Naive thymus-derived CD4-positive, alpha-beta T cell (primary cell): ENCODE results near the gene SHISA3. TPM values are rescaled to one million over a fixed set of nuclear protein-coding genes. Genes with fewer than 3 reads are reported as not detected.

Source experiments
- ATAC-seq: fragments of 150-1000 bp; cut with Tn5 transposase; 2 replicates; pipeline ENCODE4 v1.10.0; 2021; ENCODE audit warnings: mild to moderate bottlenecking, moderate library complexity
- CTCF ChIA-PET: fragments of 350-600 bp; sonication (Branson Sonifier 250); formaldehyde crosslinking; loops from one replicate; lab custom pipeline; 2021; ENCODE audit warnings: antibody characterized with exemption; lab: Charles Lee
- POLR2A ChIA-PET: fragments of 350-600 bp; sonication (Branson Sonifier 250); formaldehyde crosslinking; loops from one replicate; lab custom pipeline; 2021; ENCODE audit warnings: antibody characterized with exemption, inconsistent platforms; lab: Charles Lee
- DNase-seq, 9 donors: peaks; one replicate each; pipeline versions ENCODE4 v3.0.0 to v3.0.0-alpha.2; 2020 to 2022; ENCODE audit warnings: mixed read lengths in 1 of 9
- H3K27ac ChIP-seq: one replicate; pipeline ENCODE4 v1.7.0; 2013; ENCODE audit warnings: mild to moderate bottlenecking, low read depth, low read length, moderate library complexity
- H3K27me3 ChIP-seq, 2 donors: one replicate each; pipeline ENCODE4 v1.7.0; 2013; ENCODE audit warnings: low read length in 2 of 2, mild to moderate bottlenecking in 2 of 2, moderate library complexity in 2 of 2; ENCODE audit not compliant: control insufficient read depth in 2 of 2, insufficient read depth in 2 of 2
- H3K36me3 ChIP-seq, 3 experiments: 1 replicate in 2 of 3; 2 replicates in 1 of 3; pipeline ENCODE4 v1.7.0; 2013; ENCODE audit warnings: low read length in 3 of 3, mild to moderate bottlenecking in 3 of 3, moderate library complexity in 1 of 3; ENCODE audit not compliant: insufficient read depth in 3 of 3, control insufficient read depth in 2 of 3
- H3K4me1 ChIP-seq, 2 donors: one replicate each; pipeline ENCODE4 v1.7.0; 2013; ENCODE audit warnings: low read length in 2 of 2, mild to moderate bottlenecking in 2 of 2, moderate library complexity in 1 of 2; ENCODE audit not compliant: control insufficient read depth in 2 of 2, insufficient read depth in 2 of 2
- H3K4me3 ChIP-seq: 2 replicates; pipeline ENCODE4 v1.7.0; 2013; ENCODE audit warnings: mild to moderate bottlenecking, low read length
- H3K9me3 ChIP-seq, 3 experiments: 1 replicate in 2 of 3; 2 replicates in 1 of 3; pipeline ENCODE4 v1.7.0; 2013; ENCODE audit warnings: low read length in 3 of 3; ENCODE audit not compliant: control insufficient read depth in 2 of 3
- H3K27ac Mint-ChIP-seq, 9 donors: one replicate each; pipeline ENCODE4 v1.8.0; 2020 to 2022; ENCODE audit warnings: mixed read lengths in 9 of 9, mild to moderate bottlenecking in 8 of 9, moderate library complexity in 5 of 9, inconsistent platforms in 2 of 9
- H3K27me3 Mint-ChIP-seq, 5 donors: one replicate each; pipeline ENCODE4 v1.8.0; 2021 to 2022; ENCODE audit warnings: mixed read lengths in 5 of 5, mild to moderate bottlenecking in 1 of 5
- H3K36me3 Mint-ChIP-seq, 5 donors: one replicate each; pipeline ENCODE4 v1.8.0; 2020 to 2022; ENCODE audit warnings: mixed read lengths in 5 of 5, mild to moderate bottlenecking in 3 of 5, inconsistent platforms in 1 of 5
- H3K4me1 Mint-ChIP-seq, 7 donors: one replicate each; pipeline ENCODE4 v1.8.0; 2020 to 2022; ENCODE audit warnings: mixed read lengths in 7 of 7, mild to moderate bottlenecking in 3 of 7, inconsistent platforms in 1 of 7
- H3K4me3 Mint-ChIP-seq, 10 donors: one replicate each; pipeline ENCODE4 v1.8.0; 2020 to 2022; ENCODE audit warnings: mild to moderate bottlenecking in 10 of 10, mixed read lengths in 10 of 10, moderate library complexity in 6 of 10, inconsistent platforms in 2 of 10
- H3K9me3 Mint-ChIP-seq, 11 donors: one replicate each; pipeline ENCODE4 v1.8.0; 2020 to 2022; ENCODE audit warnings: mixed read lengths in 11 of 11, mild to moderate bottlenecking in 4 of 11, inconsistent platforms in 1 of 11, moderate library complexity in 1 of 11
- intact Hi-C, 2 donors: fragments of 100-400 bp; cut with micrococcal nuclease; formaldehyde crosslinking; loops; one replicate each; pipeline ENCODE4 v1.15.1; 2023
- polyA plus RNA-seq, 2 donors: library from polyadenylated mRNA; unstranded; fragments of 300-500 nt; fragmentation: Illumina TruSeq; gene quantifications; one replicate each; pipeline ENCODE4 v1.2.3, GENCODE V29; 2021
- total RNA-seq, 6 experiments: library from RNA in 5 of 6; stranded (reverse) in 5 of 6; gene quantifications; 1 replicate in 5 of 6; 2 replicates in 1 of 6; pipeline ENCODE4 v1.2.3 and lab custom pipeline; 2021 to 2026

The SHISA3 gene
- total and polyA plus RNA-seq, 7 experiments from 2014 or later: 0.36 TPM; not detected in 6

DNA sequence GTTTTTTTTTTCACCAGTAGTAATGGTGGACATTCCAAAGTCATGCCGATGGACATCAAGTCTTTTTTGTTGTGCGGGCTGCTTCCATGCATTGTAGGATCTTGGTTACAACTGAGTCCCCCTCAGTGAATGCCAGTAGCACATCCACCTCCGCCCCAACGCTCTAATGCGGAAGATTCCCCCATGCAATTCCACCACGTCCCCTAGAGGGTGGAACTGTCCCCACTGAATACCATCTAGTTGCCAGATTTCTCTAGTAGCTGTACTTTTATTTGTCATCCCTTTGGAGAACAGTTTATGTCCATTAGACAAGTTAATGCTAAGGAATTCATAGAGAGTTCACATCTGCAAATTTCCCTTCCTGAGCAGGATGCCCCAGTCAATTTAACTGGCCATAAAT lies 6.7 kb downstream of the SHISA3 start:
- Histone ChIP-seq H3K4me3 (no peak overlapping the region), H3K4me1 (no peaks in the 10 kb centered on the region), H3K36me3 (no peaks in the 10 kb centered on the region), H3K27ac (no peak overlapping the region), H3K27me3 (no peaks in the 10 kb centered on the region), H3K9me3 (no peaks in the 10 kb centered on the region)
- Mint-ChIP-seq H3K27me3 (peaks cover 24 to 39% (median 27%) of the 10 kb centered on the region in 5 donors), H3K9me3 (no peaks in the 10 kb centered on the region), H3K27ac (no peak overlapping the region), H3K4me1 (peaks cover 0 to 17% (median 8%) of the 10 kb centered on the region in 7 donors), H3K4me3 (no peak overlapping the region), H3K36me3 (peaks cover 0 to 22% (median 5%) of the 10 kb centered on the region in 5 donors)
- intact Hi-C loops: no loop called here
- ATAC-seq (no peak), DNase-seq (no peak)
- POLR2A ChIA-PET: no interaction called here
- CTCF ChIA-PET: interaction anchor here (0.5 kb wide), 1 partner anchor 11 kb away, joined by 5 read pairs; no protein-coding TSS in a partner anchor

DNA sequence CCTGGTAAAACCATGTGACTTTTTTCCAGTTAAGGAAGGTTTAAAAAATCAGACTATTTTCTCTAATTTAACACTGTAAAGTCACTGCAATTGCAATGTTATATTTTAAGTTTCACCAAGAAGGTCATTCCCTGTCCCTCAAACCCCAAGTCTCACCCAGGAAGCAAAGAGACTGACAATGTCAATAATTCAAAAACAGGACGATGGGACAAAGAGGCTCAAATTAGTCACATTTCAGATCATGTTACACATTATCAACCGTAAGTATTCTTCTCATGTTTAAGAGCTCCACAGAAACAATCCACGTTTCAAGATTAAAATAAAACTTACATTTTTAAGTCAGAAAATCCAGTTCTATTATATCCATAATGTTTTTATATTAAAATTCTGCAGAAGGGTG lies 13.2 kb downstream of the SHISA3 start:
- Mint-ChIP-seq H3K4me1 (no peaks in the 10 kb centered on the region), H3K4me3 (no peak overlapping the region)
- CTCF ChIA-PET: no interaction called here

DNA sequence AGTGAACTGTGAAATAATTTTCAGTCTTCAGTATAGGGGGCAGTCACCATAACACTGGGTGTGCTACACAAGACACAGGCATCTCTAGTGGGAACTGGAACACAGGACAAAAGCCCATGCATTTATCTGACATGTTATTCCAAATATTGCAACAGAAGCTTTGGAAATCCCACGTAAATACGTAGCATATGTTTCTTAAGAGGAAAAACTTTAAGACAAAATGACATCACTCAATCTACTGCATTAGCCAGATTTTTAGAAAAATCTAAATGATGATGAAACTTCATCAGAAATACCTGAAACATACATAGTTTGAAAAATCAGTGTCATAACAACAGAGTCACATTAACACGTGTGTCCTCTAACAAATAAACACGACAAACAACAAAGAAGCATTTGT lies 14.5 kb downstream of the SHISA3 start:
- Mint-ChIP-seq H3K4me1 (no peaks in the 10 kb centered on the region), H3K9me3 (no peaks in the 10 kb centered on the region), H3K27ac (no peak overlapping the region), H3K27me3 (no peaks in the 10 kb centered on the region), H3K4me3 (no peak overlapping the region), H3K36me3 (peaks cover 0 to 68% (median 32%) of the 10 kb centered on the region in 5 donors)
- ChIA-PET CTCF (no interaction called here), POLR2A (no interaction called here)
- Histone ChIP-seq H3K4me1 (no peaks in the 10 kb centered on the region), H3K36me3 (peaks cover 0 to 18% (median 5%) of the 10 kb centered on the region in 3 experiments), H3K9me3 (no peaks in the 10 kb centered on the region), H3K4me3 (no peak overlapping the region), H3K27me3 (no peaks in the 10 kb centered on the region), H3K27ac (no peak overlapping the region)
- intact Hi-C loops: no loop called here
- DNase-seq: no peak
- no peak for ATAC-seq

More for the DNA sequence above, 13.2 kb downstream of the SHISA3 start:
- H3K27ac Mint-ChIP-seq: no peak overlapping the region
- intact Hi-C loops: no loop called here
- H3K4me1 ChIP-seq: no peaks in the 10 kb centered on the region
- no peaks in the 10 kb centered on the region for H3K9me3 Mint-ChIP-seq
- ATAC-seq: no peak
- POLR2A ChIA-PET: no interaction called here
- H3K9me3 ChIP-seq: no peaks in the 10 kb centered on the region
- DNase-seq: no peak
- H3K27me3 Mint-ChIP-seq: no peaks in the 10 kb centered on the region
- H3K27ac ChIP-seq: no peak overlapping the region
- peaks cover 0 to 18% (median 5%) of the 10 kb centered on the region in 3 experiments for H3K36me3 ChIP-seq
- H3K27me3 ChIP-seq: no peaks in the 10 kb centered on the region
- H3K4me3 ChIP-seq: no peak overlapping the region
- peaks cover 0 to 63% (median 35%) of the 10 kb centered on the region in 5 donors for H3K36me3 Mint-ChIP-seq

DNA sequence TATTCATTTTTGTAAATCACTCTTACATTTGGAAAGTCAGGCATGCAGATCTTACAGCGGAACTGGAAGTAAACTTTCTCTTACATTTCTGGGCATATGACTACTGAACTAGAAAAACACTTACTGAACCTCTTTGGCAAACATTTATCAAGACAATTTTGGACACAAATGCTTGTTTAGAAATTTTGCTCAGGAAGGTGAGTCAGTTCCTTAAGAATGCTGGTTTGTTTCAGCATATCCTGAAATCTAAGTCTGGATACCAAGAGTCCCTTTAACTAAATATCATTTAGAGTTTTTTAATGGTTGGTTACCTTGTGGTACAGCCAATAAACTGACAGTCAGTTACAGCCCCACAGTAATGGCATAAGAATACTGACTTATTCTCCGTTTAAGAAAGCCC lies 15.0 kb downstream of the SHISA3 start:
- ChIA-PET CTCF (no interaction called here), POLR2A (no interaction called here)
- Histone ChIP-seq H3K27me3 (no peaks in the 10 kb centered on the region), H3K4me3 (no peak overlapping the region), H3K9me3 (no peaks in the 10 kb centered on the region), H3K27ac (no peak overlapping the region), H3K4me1 (no peaks in the 10 kb centered on the region), H3K36me3 (peaks cover 0 to 18% (median 5%) of the 10 kb centered on the region in 3 experiments)
- DNase-seq (no peak), ATAC-seq (no peak)
- H3K4me1 Mint-ChIP-seq: no peaks in the 10 kb centered on the region
- no peak overlapping the region for H3K4me3 Mint-ChIP-seq
- intact Hi-C loops: no loop called here
- no peak overlapping the region for H3K27ac Mint-ChIP-seq
- no peaks in the 10 kb centered on the region for H3K27me3 Mint-ChIP-seq
- no peaks in the 10 kb centered on the region for H3K9me3 Mint-ChIP-seq
- H3K36me3 Mint-ChIP-seq: peaks cover 0 to 69% (median 32%) of the 10 kb centered on the region in 5 donors

DNA sequence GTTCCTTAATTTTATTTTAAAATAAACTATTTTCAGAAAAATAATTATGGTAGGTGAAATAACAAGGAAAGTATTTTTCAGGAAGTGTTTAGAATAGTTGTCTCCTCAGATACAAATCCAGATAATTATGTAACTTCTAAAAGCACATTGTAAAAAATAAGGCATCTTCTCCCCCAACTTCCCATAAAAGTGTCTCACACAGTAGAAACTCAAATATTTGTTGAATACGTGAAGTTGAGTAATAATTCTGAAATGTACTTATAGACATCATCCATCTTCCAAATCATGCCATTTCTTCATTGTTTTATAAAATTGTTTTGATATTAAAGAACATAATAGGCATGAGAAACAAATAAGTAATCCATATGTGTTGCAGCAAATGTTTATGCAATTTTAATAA lies 18.0 kb downstream of the SHISA3 start:
- Histone ChIP-seq H3K27ac (no peak overlapping the region), H3K27me3 (no peaks in the 10 kb centered on the region), H3K4me3 (no peak overlapping the region), H3K36me3 (peaks cover 0 to 23% (median 5%) of the 10 kb centered on the region in 3 experiments), H3K9me3 (no peaks in the 10 kb centered on the region), H3K4me1 (no peaks in the 10 kb centered on the region)
- CTCF ChIA-PET: no interaction called here
- DNase-seq: no peak
- intact Hi-C loops: no loop called here
- peaks cover 3 to 83% (median 34%) of the 10 kb centered on the region in 5 donors for H3K36me3 Mint-ChIP-seq
- H3K9me3 Mint-ChIP-seq: no peaks in the 10 kb centered on the region
- no peaks in the 10 kb centered on the region for H3K27me3 Mint-ChIP-seq
- no peak overlapping the region for H3K4me3 Mint-ChIP-seq
- peaks cover 0 to 3% (median 0%) of the 10 kb centered on the region in 7 donors for H3K4me1 Mint-ChIP-seq
- POLR2A ChIA-PET: no interaction called here
- H3K27ac Mint-ChIP-seq: no peak overlapping the region
- ATAC-seq: no peak

DNA sequence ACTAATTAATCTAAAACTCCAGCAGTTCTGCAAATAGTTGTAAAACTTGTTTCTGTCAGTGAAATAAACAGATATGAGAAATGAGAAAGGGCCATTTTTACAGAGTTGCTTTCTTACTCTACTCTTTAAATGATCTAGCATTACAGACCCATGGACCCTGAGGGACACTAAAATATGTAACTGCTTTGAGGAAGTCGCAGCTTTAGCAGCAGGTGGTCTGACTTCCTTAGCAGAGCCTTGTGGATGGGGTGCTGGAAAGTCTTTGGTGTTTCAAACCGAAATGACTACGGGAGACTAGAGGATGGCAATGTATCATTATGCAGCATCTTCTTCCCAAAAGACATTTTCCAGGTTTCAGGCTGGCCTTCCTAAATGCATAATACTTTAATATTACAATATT lies 18.7 kb downstream of the SHISA3 start:
- H3K9me3 ChIP-seq: no peaks in the 10 kb centered on the region
- Mint-ChIP-seq H3K9me3 (no peaks in the 10 kb centered on the region), H3K36me3 (peaks cover 3 to 84% (median 38%) of the 10 kb centered on the region in 5 donors), H3K4me1 (peaks cover 0 to 3% (median 0%) of the 10 kb centered on the region in 7 donors), H3K27ac (no peak overlapping the region), H3K4me3 (no peak overlapping the region), H3K27me3 (no peaks in the 10 kb centered on the region)
- no peak overlapping the region for H3K27ac ChIP-seq
- H3K4me1 ChIP-seq: no peaks in the 10 kb centered on the region
- POLR2A ChIA-PET: no interaction called here
- CTCF ChIA-PET: no interaction called here
- H3K36me3 ChIP-seq: peaks cover 0 to 25% (median 6%) of the 10 kb centered on the region in 3 experiments
- no peak overlapping the region for H3K4me3 ChIP-seq
- H3K27me3 ChIP-seq: no peaks in the 10 kb centered on the region
- intact Hi-C loops: no loop called here
- ATAC-seq (no peak), DNase-seq (no peak)

DNA sequence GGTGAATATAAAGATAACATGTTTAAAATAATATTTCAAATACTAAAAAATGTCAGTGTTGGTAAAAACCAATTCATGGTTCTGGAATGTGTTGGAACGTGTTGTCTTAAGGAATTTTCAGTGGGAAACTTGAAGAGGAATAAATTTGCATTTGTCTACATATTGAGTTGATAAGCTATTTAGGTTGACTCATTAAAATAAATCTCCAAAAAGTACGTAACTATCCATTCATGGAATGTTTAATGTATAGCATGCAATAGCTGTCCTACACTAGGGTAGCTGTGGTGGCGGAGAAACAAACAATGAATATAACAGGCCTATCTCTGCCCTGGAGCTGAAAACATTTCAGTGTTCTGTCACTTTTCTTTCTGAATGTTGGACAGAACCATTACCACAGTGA lies 20.3 kb downstream of the SHISA3 start:
- no peaks in the 10 kb centered on the region for H3K27me3 ChIP-seq
- H3K4me1 ChIP-seq: no peaks in the 10 kb centered on the region
- Mint-ChIP-seq H3K27me3 (no peaks in the 10 kb centered on the region), H3K9me3 (no peaks in the 10 kb centered on the region), H3K36me3 (peaks cover 7 to 85% (median 33%) of the 10 kb centered on the region in 5 donors), H3K27ac (no peak overlapping the region), H3K4me3 (no peak overlapping the region), H3K4me1 (peaks cover 0 to 3% (median 0%) of the 10 kb centered on the region in 7 donors)
- no peak for ATAC-seq
- no peaks in the 10 kb centered on the region for H3K9me3 ChIP-seq
- H3K27ac ChIP-seq: no peak overlapping the region
- intact Hi-C loops: no loop called here
- H3K36me3 ChIP-seq: peaks cover 0 to 34% (median 9%) of the 10 kb centered on the region in 3 experiments
- ChIA-PET CTCF (no interaction called here), POLR2A (no interaction called here)
- no peak for DNase-seq
- H3K4me3 ChIP-seq: no peak overlapping the region
